K562 (cell line): ENCODE data around the gene OR4D9. TPM values are rescaled to one million over a fixed set of nuclear protein-coding genes. Genes with fewer than 3 reads are reported as not detected.
A peak's percentile ranks its signal among the peaks of the same experiment; 100 is the strongest.

Source experiments
- BHLHE40 ChIP-seq: IDR thresholded peaks from 2 replicates; pipeline ENCODE4 v1.6.1; 2011; ENCODE audit warnings: low read length, improper control_type of control experiment
- CHD2 ChIP-seq: IDR thresholded peaks from 2 replicates; pipeline ENCODE4 v1.6.1; 2011; ENCODE audit warnings: low read depth, low read length
- CSDE1 ChIP-seq, 2 experiments: fragments of 450-650 bp; IDR thresholded peaks; 2 replicates each; pipeline ENCODE4 v1.6.1; 2016; ENCODE audit warnings: mild to moderate bottlenecking in 1 of 2
- E2F3 ChIP-seq: fragments of 250-450 bp; sonication (Bioruptor Pico); IDR thresholded peaks from 2 replicates; pipeline ENCODE4 v1.4.0; 2020; ENCODE audit warnings: mild to moderate bottlenecking
- ESRRB ChIP-seq: fragments of 250-450 bp; sonication (Bioruptor Pico); IDR thresholded peaks from 2 replicates; pipeline ENCODE4 v1.5.0; 2020; ENCODE audit warnings: mild to moderate bottlenecking, moderate library complexity, borderline replicate concordance
- FOS ChIP-seq: IDR thresholded peaks from 3 replicates; pipeline ENCODE4 v1.6.1; 2011; ENCODE audit not compliant: insufficient read length; ENCODE audit errors: extremely low read depth
- IFI16 ChIP-seq: fragments of 250-450 bp; sonication (Bioruptor Pico); IDR thresholded peaks from 2 replicates; pipeline ENCODE4 v2.1.2; 2022; ENCODE audit warnings: mild to moderate bottlenecking, inconsistent platforms
- ILK ChIP-seq: fragments of 450-650 bp; IDR thresholded peaks from 2 replicates; pipeline ENCODE4 v1.6.1; 2016; ENCODE audit warnings: missing genetic modification characterization, low read depth, mild to moderate bottlenecking, missing compliant biosample characterization, moderate library complexity, borderline replicate concordance
- KDM5B ChIP-seq: fragments of 200-600 bp; sonication (generic); IDR thresholded peaks from 2 replicates; pipeline ENCODE4 v1.6.1; 2012; ENCODE audit warnings: low read depth, mild to moderate bottlenecking, moderate library complexity, low read length, control low read depth, inconsistent platforms; ENCODE audit not compliant: insufficient replicate concordance
- NFATC3 ChIP-seq: fragments of 450-650 bp; IDR thresholded peaks from 2 replicates; pipeline ENCODE4 v1.6.1; 2017; ENCODE audit warnings: mild to moderate bottlenecking
- POLR3A ChIP-seq: IDR thresholded peaks from 2 replicates; pipeline ENCODE4 v1.6.1; 2011; ENCODE audit warnings: borderline replicate concordance, mild to moderate bottlenecking, moderate library complexity; ENCODE audit not compliant: insufficient read length, insufficient read depth; ENCODE audit errors: extremely low read depth
- SIRT6 ChIP-seq: IDR thresholded peaks from one replicate; pipeline ENCODE4 v1.6.1; 2012; ENCODE audit warnings: low read depth, mild to moderate bottlenecking, control low read depth, inconsistent platforms, low read length, moderate library complexity
- THRAP3 ChIP-seq: fragments of 450-650 bp; IDR thresholded peaks from 2 replicates; pipeline ENCODE4 v1.6.1; 2016; ENCODE audit warnings: mild to moderate bottlenecking, inconsistent platforms, borderline replicate concordance
- YY1 ChIP-seq, 3 experiments: IDR thresholded peaks; 2 replicates each; pipeline ENCODE4 v1.6.1; 2011; ENCODE audit warnings: low read length in 2 of 3, mild to moderate bottlenecking in 2 of 3, moderate library complexity in 2 of 3, borderline replicate concordance in 1 of 3, control low read depth in 1 of 3, low read depth in 1 of 3; ENCODE audit not compliant: insufficient read depth in 3 of 3, insufficient replicate concordance in 2 of 3, control insufficient read depth in 1 of 3, insufficient read length in 1 of 3; ENCODE audit errors: extremely low read depth in 1 of 3
- ZNF408 ChIP-seq: fragments of 250-450 bp; sonication (Bioruptor Pico); IDR thresholded peaks from 2 replicates; pipeline ENCODE4 v1.4.0; 2020; ENCODE audit warnings: low read depth, mild to moderate bottlenecking, moderate library complexity
- polyA plus RNA-seq, 8 experiments: library from polyadenylated mRNA; depleted of rRNA in 4 of 8; stranded (reverse) in 5 of 8; unstranded in 3 of 8; fragments of >200 nt; fragmentation: Nextera tagmentation in 2 of 8; fragmentation: Illumina TruSeq in 1 of 8; extraction: Ambion mirVana in 2 of 8; extraction: Trizol in 1 of 8; gene quantifications; 2 replicates each; pipeline versions ENCODE4 v1.2.1 to v1.2.3, GENCODE V29; 2011 to 2014; ENCODE audit warnings: inconsistent platforms in 1 of 8, missing spikeins in 1 of 8
- total RNA-seq, 7 experiments: library from RNA; depleted of rRNA in 6 of 7; stranded (reverse); fragments of >200 nt in 6 of 7; fragmentation: Illumina TruSeq in 2 of 7; extraction: Trizol in 2 of 7; gene quantifications; 2 replicates each; pipeline versions ENCODE4 v1.2.1 to v1.2.3, GENCODE V29; 2011 to 2021; ENCODE audit warnings: low replicate concordance in 1 of 7
- TF ChIP-seq, protein P1 (sequence below): fragments of 250-450 bp; sonication (Bioruptor Pico); IDR thresholded peaks from 2 replicates; pipeline ENCODE4 v1.5.0; 2020; ENCODE audit warnings: mild to moderate bottlenecking, borderline replicate concordance
- TF ChIP-seq, protein P2 (sequence below): fragments of 250-450 bp; sonication (Bioruptor Pico); IDR thresholded peaks from 2 replicates; pipeline ENCODE4 v1.9.0; 2021; ENCODE audit warnings: mild to moderate bottlenecking, inconsistent platforms
- TF ChIP-seq, protein P3 (sequence below): fragments of 250-450 bp; sonication (Bioruptor Pico); IDR thresholded peaks from 2 replicates; pipeline ENCODE4 v1.9.0; 2021; ENCODE audit warnings: mild to moderate bottlenecking
- TF ChIP-seq, protein P4 (sequence below): conservative IDR thresholded peaks from 2 replicates; pipeline ENCODE4 v1.6.1; 2011; ENCODE audit warnings: low read depth, mild to moderate bottlenecking, low read length; ENCODE audit not compliant: control insufficient read depth
- TF ChIP-seq, protein P5 (sequence below): fragments of 200-800 bp; sonication (Bioruptor generic); IDR thresholded peaks from 2 replicates; pipeline ENCODE4 v1.6.1; 2017; ENCODE audit warnings: missing genetic modification characterization, missing compliant biosample characterization

The OR4D9 gene
- total and polyA plus RNA-seq, 9 of the 15 experiments (the other 6 are each of a cell fraction or from before 2014, with no cell fraction given) = not detected

DNA sequence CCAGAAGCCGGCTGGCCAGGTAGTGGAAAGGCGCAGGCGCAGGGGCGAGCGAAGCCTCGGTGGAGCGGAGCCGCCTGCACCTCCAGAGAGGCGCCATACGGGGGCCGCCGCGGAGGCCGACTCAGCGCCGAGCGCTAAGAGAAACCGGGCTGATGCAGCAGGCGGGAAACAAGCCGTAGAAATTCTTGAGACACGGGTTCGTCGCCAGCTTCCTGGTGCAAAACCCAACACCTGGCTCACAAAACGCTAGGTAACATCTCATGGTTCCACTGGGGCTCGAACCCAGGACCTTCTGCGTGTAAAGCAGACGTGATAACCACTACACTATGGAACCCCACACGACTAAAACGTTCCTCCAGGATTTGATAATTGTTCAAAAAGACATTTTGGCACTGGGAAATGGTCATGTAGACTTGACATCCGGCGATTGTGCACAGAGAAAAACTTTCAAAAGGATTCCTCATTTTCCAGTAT is 39.1 kb downstream of the OR4D9 start (continued):
- TF ChIP-seq CHD2 = peak; percentile 47; the same call in 1 of the 2 replicates
- 0 out of 2 replicates have a peak, but pooled peaks have one; percentile 37 for TF ChIP-seq THRAP3
- peak; percentile 44 for TF ChIP-seq NFATC3
- no peak for TF ChIP-seq FOS
- no peak for TF ChIP-seq SIRT6
- TF ChIP-seq, protein P1, sequence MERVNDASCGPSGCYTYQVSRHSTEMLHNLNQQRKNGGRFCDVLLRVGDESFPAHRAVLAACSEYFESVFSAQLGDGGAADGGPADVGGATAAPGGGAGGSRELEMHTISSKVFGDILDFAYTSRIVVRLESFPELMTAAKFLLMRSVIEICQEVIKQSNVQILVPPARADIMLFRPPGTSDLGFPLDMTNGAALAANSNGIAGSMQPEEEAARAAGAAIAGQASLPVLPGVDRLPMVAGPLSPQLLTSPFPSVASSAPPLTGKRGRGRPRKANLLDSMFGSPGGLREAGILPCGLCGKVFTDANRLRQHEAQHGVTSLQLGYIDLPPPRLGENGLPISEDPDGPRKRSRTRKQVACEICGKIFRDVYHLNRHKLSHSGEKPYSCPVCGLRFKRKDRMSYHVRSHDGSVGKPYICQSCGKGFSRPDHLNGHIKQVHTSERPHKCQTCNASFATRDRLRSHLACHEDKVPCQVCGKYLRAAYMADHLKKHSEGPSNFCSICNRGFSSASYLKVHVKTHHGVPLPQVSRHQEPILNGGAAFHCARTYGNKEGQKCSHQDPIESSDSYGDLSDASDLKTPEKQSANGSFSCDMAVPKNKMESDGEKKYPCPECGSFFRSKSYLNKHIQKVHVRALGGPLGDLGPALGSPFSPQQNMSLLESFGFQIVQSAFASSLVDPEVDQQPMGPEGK (CRISPR knock-in tag) = no peak
- peak; percentile 82 for TF ChIP-seq POLR3A
- no peak for TF ChIP-seq ZNF408 (CRISPR knock-in tag)
- peak; percentile 69; the same call in 1 of the 2 replicates for TF ChIP-seq E2F3 (CRISPR knock-in tag)
- TF ChIP-seq, protein P2, sequence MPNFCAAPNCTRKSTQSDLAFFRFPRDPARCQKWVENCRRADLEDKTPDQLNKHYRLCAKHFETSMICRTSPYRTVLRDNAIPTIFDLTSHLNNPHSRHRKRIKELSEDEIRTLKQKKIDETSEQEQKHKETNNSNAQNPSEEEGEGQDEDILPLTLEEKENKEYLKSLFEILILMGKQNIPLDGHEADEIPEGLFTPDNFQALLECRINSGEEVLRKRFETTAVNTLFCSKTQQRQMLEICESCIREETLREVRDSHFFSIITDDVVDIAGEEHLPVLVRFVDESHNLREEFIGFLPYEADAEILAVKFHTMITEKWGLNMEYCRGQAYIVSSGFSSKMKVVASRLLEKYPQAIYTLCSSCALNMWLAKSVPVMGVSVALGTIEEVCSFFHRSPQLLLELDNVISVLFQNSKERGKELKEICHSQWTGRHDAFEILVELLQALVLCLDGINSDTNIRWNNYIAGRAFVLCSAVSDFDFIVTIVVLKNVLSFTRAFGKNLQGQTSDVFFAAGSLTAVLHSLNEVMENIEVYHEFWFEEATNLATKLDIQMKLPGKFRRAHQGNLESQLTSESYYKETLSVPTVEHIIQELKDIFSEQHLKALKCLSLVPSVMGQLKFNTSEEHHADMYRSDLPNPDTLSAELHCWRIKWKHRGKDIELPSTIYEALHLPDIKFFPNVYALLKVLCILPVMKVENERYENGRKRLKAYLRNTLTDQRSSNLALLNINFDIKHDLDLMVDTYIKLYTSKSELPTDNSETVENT = peak; percentile 69; the same call in 1 of the 2 replicates
- TF ChIP-seq, protein P3, sequence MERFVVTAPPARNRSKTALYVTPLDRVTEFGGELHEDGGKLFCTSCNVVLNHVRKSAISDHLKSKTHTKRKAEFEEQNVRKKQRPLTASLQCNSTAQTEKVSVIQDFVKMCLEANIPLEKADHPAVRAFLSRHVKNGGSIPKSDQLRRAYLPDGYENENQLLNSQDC (CRISPR knock-in tag) = peak; percentile 51; the same call in 1 of the 2 replicates
- TF ChIP-seq CSDE1 (IDR thresholded peaks at IDR 0.05) = peak in 1 of 2 experiments; percentile 83; a peak in 2 of 4 replicates
- 0 out of 2 replicates have a peak, but pooled peaks have one; percentile 30 for TF ChIP-seq BHLHE40
- TF ChIP-seq, protein P4, sequence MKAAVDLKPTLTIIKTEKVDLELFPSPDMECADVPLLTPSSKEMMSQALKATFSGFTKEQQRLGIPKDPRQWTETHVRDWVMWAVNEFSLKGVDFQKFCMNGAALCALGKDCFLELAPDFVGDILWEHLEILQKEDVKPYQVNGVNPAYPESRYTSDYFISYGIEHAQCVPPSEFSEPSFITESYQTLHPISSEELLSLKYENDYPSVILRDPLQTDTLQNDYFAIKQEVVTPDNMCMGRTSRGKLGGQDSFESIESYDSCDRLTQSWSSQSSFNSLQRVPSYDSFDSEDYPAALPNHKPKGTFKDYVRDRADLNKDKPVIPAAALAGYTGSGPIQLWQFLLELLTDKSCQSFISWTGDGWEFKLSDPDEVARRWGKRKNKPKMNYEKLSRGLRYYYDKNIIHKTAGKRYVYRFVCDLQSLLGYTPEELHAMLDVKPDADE = peak; percentile 93
- TF ChIP-seq, protein P5, sequence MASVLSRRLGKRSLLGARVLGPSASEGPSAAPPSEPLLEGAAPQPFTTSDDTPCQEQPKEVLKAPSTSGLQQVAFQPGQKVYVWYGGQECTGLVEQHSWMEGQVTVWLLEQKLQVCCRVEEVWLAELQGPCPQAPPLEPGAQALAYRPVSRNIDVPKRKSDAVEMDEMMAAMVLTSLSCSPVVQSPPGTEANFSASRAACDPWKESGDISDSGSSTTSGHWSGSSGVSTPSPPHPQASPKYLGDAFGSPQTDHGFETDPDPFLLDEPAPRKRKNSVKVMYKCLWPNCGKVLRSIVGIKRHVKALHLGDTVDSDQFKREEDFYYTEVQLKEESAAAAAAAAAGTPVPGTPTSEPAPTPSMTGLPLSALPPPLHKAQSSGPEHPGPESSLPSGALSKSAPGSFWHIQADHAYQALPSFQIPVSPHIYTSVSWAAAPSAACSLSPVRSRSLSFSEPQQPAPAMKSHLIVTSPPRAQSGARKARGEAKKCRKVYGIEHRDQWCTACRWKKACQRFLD (CRISPR knock-in tag) = no peak; the same call in 1 of the 2 replicates
- no peak for TF ChIP-seq IFI16 (CRISPR knock-in tag)
- peak in 2 of 3 experiments; percentile 73 to 78 for TF ChIP-seq YY1 (IDR thresholded peaks at IDR 0.05; ENCODE audit: borderline replicate concordance in 1 of 3, control insufficient read depth in 1 of 3, extremely low read depth in 1 of 3, insufficient read depth in 3 of 3, insufficient read length in 1 of 3, insufficient replicate concordance in 2 of 3, low read depth in 1 of 3, low read length in 2 of 3)
- TF ChIP-seq KDM5B = peak; percentile 34
- TF ChIP-seq ILK (tag) = no peak
- TF ChIP-seq ESRRB (CRISPR knock-in tag) = no peak
